Measurements from ENCODE around the gene KBTBD12. TPM values are rescaled to one million over a fixed set of nuclear protein-coding genes. Genes with fewer than 3 reads are reported as not detected.

Gene KBTBD12
- total RNA-seq, 1 experiment from 2014 or later, result not detected

DNA sequence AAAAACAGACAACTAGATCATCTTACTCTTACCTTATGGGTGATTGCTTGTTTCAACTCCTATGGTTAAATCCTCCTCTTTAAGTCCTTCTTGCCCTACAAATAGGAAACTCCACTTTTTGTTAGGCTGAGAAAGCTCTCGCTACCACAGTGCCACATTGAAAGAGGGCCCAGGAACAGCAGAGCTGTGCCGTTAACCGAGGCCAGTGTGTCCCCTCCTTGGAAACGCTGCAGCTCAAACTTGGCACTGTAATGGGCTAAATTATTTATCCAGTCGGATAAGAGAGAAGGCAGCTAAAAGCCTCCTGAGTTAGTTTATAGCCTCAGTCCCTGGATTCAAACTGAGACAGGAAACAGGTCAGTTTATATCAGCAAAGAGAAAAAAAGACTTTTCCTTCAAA, 46.1 kb downstream of the KBTBD12 start:
- intact Hi-C loops (cut with micrococcal nuclease), result loop anchor here (5.0 kb wide), 1 partner anchor 369 kb away; the partner anchor contains the start of gene TPRA1
- DNase-seq (ENCODE audit: unreplicated experiment), result no peak
- Mint-ChIP-seq H3K9me3 (ENCODE audit: unreplicated experiment) (peaks cover 8% of the 10 kb centered on the region), H3K27ac (ENCODE audit: low read depth, unreplicated experiment) (no peak overlapping the region), H3K4me1 (ENCODE audit: insufficient read depth, unreplicated experiment) (peaks cover 15% of the 10 kb centered on the region), H3K27me3 (ENCODE audit: insufficient read depth, unreplicated experiment) (no peaks in the 10 kb centered on the region), H3K36me3 (ENCODE audit: insufficient read depth, unreplicated experiment) (peaks cover 6% of the 10 kb centered on the region), H3K4me3 (ENCODE audit: unreplicated experiment) (no peak overlapping the region)
- TF ChIP-seq, protein P1, sequence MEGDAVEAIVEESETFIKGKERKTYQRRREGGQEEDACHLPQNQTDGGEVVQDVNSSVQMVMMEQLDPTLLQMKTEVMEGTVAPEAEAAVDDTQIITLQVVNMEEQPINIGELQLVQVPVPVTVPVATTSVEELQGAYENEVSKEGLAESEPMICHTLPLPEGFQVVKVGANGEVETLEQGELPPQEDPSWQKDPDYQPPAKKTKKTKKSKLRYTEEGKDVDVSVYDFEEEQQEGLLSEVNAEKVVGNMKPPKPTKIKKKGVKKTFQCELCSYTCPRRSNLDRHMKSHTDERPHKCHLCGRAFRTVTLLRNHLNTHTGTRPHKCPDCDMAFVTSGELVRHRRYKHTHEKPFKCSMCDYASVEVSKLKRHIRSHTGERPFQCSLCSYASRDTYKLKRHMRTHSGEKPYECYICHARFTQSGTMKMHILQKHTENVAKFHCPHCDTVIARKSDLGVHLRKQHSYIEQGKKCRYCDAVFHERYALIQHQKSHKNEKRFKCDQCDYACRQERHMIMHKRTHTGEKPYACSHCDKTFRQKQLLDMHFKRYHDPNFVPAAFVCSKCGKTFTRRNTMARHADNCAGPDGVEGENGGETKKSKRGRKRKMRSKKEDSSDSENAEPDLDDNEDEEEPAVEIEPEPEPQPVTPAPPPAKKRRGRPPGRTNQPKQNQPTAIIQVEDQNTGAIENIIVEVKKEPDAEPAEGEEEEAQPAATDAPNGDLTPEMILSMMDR (IDR thresholded peaks at IDR 0.05; ENCODE audit: unreplicated experiment), result no peak
- ChIA-PET CTCF (interaction anchor here (0.6 to 4.7 kb wide), 13 partner anchors 10 to 309 kb away, joined by 3 to 28 read pairs (median 4); partner anchors contain the start of gene MGLL), POLR2A (interaction anchor here (0.6 to 1.2 kb wide), 2 partner anchors 173 to 282 kb away, joined by 3 read pairs; no protein-coding TSS in a partner anchor)
- BruUV-seq (replicated peaks), result no TSS peak

DNA sequence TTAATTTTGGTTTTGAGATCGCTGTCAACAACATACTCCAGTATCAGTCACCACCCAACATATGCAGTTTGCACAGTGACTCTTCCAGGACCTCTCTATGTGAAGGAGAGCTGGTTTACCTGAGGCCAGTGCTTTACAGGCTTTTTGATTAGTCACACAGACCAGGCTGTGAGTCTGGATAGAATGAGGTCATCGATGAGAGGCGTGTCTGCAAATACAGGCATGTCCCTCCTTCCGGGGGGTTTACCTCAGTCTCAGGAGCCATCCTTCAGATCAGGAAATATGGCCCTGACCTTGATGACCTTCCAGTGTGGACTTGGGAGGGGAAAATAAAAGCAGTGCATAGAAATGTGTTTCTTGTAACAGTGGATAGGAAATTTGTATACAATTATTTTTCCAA, 46.9 kb downstream of the KBTBD12 start:
- Mint-ChIP-seq H3K27me3 (ENCODE audit: insufficient read depth, unreplicated experiment) (peaks cover 4% of the 10 kb centered on the region), H3K27ac (ENCODE audit: low read depth, unreplicated experiment) (no peak overlapping the region), H3K4me3 (ENCODE audit: unreplicated experiment) (no peak overlapping the region), H3K36me3 (ENCODE audit: insufficient read depth, unreplicated experiment) (peaks cover 6% of the 10 kb centered on the region), H3K9me3 (ENCODE audit: unreplicated experiment) (peaks cover 16% of the 10 kb centered on the region), H3K4me1 (ENCODE audit: insufficient read depth, unreplicated experiment) (peaks cover 15% of the 10 kb centered on the region)
- ChIA-PET POLR2A (no interaction called here), CTCF (interaction anchor here (0.8 to 4.7 kb wide), 7 partner anchors 9 to 310 kb away, joined by 3 to 28 read pairs (median 4); no protein-coding TSS in a partner anchor)
- no TSS peak for BruUV-seq (replicated peaks)
- peak; percentile 69 for DNase-seq (ENCODE audit: unreplicated experiment)
- TF ChIP-seq, protein P1 (IDR thresholded peaks at IDR 0.05; ENCODE audit: unreplicated experiment), result no peak
- intact Hi-C loops (cut with micrococcal nuclease), result loop anchor here (5.0 kb wide), 1 partner anchor 370 kb away; the partner anchor contains the start of gene TPRA1

DNA sequence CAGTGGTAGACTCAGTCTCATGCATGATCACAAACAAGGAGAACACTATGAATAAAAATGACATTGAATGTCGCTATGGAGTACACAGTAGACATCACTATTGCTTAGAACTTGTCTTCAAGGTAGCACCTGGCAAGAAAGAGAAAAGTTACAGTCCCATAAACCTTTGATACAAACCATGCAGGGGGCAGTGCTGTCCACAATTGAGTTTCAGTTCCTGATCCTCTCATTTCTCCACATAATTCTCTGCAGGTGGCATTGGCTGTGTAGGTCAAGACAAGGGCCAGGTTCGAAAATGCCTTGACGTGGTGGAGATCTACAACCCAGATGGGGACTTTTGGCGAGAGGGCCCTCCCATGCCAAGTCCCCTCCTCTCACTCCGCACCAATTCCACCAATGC, 47.9 kb downstream of the KBTBD12 start:
- CTCF ChIA-PET, result no interaction called here
- POLR2A ChIA-PET, result no interaction called here
- Mint-ChIP-seq H3K4me1 (ENCODE audit: insufficient read depth, unreplicated experiment) (peaks cover 15% of the 10 kb centered on the region), H3K9me3 (ENCODE audit: unreplicated experiment) (peaks cover 18% of the 10 kb centered on the region), H3K27me3 (ENCODE audit: insufficient read depth, unreplicated experiment) (peaks cover 14% of the 10 kb centered on the region), H3K36me3 (ENCODE audit: insufficient read depth, unreplicated experiment) (peaks cover 6% of the 10 kb centered on the region), H3K27ac (ENCODE audit: low read depth, unreplicated experiment) (no peak overlapping the region), H3K4me3 (ENCODE audit: unreplicated experiment) (no peak overlapping the region)
- TF ChIP-seq, protein P1 (IDR thresholded peaks at IDR 0.05; ENCODE audit: unreplicated experiment), result no peak
- DNase-seq (ENCODE audit: unreplicated experiment), result no peak
- no TSS peak for BruUV-seq (replicated peaks)
- intact Hi-C loops (cut with micrococcal nuclease), result loop anchor here (5.0 kb wide), 1 partner anchor 371 kb away; the partner anchor contains the start of gene TPRA1

DNA sequence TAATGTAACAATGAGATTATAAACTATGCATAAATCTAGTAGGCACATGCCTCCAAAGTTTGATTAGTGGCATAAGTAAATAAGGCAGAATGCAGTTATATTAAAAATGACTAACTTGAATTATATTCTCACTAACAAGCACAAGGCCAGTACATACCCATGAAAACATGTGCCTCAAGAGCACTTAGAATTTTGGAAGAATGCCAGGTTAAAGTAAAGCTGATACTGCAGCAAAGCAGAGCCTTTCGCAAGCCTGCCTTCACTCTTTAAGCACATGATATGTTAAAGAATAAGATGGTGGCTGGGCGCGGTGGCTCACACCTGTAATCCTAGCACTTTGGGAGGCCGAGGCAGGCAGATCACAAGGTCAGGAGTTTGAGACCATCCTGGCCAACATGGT, 49.0 kb downstream of the KBTBD12 start:
- Mint-ChIP-seq H3K4me3 (ENCODE audit: unreplicated experiment) (no peak overlapping the region), H3K27me3 (ENCODE audit: insufficient read depth, unreplicated experiment) (peaks cover 15% of the 10 kb centered on the region), H3K4me1 (ENCODE audit: insufficient read depth, unreplicated experiment) (peaks cover 15% of the 10 kb centered on the region), H3K27ac (ENCODE audit: low read depth, unreplicated experiment) (no peak overlapping the region), H3K36me3 (ENCODE audit: insufficient read depth, unreplicated experiment) (peaks cover 6% of the 10 kb centered on the region), H3K9me3 (ENCODE audit: unreplicated experiment) (peaks cover 18% of the 10 kb centered on the region)
- BruUV-seq (replicated peaks), result no TSS peak
- TF ChIP-seq, protein P1 (IDR thresholded peaks at IDR 0.05; ENCODE audit: unreplicated experiment), result no peak
- ChIA-PET CTCF (interaction anchor here (0.6 to 1.0 kb wide), 2 partner anchors 312 to 371 kb away, joined by 3 read pairs; no protein-coding TSS in a partner anchor), POLR2A (interaction anchor here (0.6 to 1.3 kb wide), 3 partner anchors 10 to 373 kb away, joined by 3 read pairs; partner anchors contain the start of gene TPRA1)
- intact Hi-C loops (cut with micrococcal nuclease), result loop anchor here (5.0 kb wide), 1 partner anchor 372 kb away; the partner anchor contains the start of gene TPRA1
- peak; percentile 27 for DNase-seq (ENCODE audit: unreplicated experiment)
